ENCODE measurements around the gene ZNF407. TPM values are rescaled to one million over a fixed set of nuclear protein-coding genes. Genes with fewer than 3 reads are reported as not detected.

Gene ZNF407
- total and polyA plus RNA-seq, 3 donors from 2014 or later, result 10.9 to 35.9 (median 30.8) TPM

- Histone ChIP-seq H3K27ac (no peak overlapping the region), H3K4me1 (no peaks in the 10 kb centered on the region), H3K36me3 (ENCODE audit: low read depth, missing control alignments) (no peaks in the 10 kb centered on the region), H3K27me3 (no peaks in the 10 kb centered on the region), H3K9me3 (no peaks in the 10 kb centered on the region), H3K4me3 (no peak overlapping the region)
- DNase-seq, result no peak
- TF ChIP-seq CTCF (IDR thresholded peaks at IDR 0.05) (no peak), POLR2A (IDR thresholded peaks at IDR 0.05) (no peak)
- intact Hi-C loops (cut with DNase I; ENCODE audit: low total_unique reads), result no loop called here
- 57% methylated on average over 4 of the region's 4 CpGs for WGBS, 2 donors
Measured at GRCh38 chr18:74868461-74868860, 270.8 kb downstream of the ZNF407 start.

- no peak for TF ChIP-seq CTCF (IDR thresholded peaks at IDR 0.05)
- TF ChIP-seq POLR2A (IDR thresholded peaks at IDR 0.05), result no peak
- no peaks in the 10 kb centered on the region for H3K27me3 ChIP-seq
- intact Hi-C loops (cut with DNase I; ENCODE audit: low total_unique reads), result no loop called here
- no peaks in the 10 kb centered on the region for H3K36me3 ChIP-seq (ENCODE audit: low read depth, missing control alignments)
- DNase-seq, result no peak
- H3K27ac ChIP-seq, result no peak overlapping the region
- no peaks in the 10 kb centered on the region for H3K9me3 ChIP-seq
- no peaks in the 10 kb centered on the region for H3K4me1 ChIP-seq
- no peak overlapping the region for H3K4me3 ChIP-seq
- 76 to 88% methylated on average over 5 of the region's 5 CpGs for WGBS, 2 donors
Measured at GRCh38 chr18:74869904-74870863, 272.5 kb downstream of the ZNF407 start.

GRCh38 chr18:74870950-74871349 is 273.3 kb downstream of the ZNF407 start:
- Histone ChIP-seq H3K9me3 (no peaks in the 10 kb centered on the region), H3K4me1 (no peaks in the 10 kb centered on the region), H3K4me3 (no peak overlapping the region), H3K36me3 (ENCODE audit: low read depth, missing control alignments) (no peaks in the 10 kb centered on the region), H3K27me3 (no peaks in the 10 kb centered on the region), H3K27ac (no peak overlapping the region)
- no peak for TF ChIP-seq CTCF (IDR thresholded peaks at IDR 0.05)
- TF ChIP-seq POLR2A (IDR thresholded peaks at IDR 0.05), result no peak
- intact Hi-C loops (cut with DNase I; ENCODE audit: low total_unique reads), result no loop called here
- no peak for DNase-seq
- WGBS, 2 donors, result 96 to 97% methylated on average over 5 of the region's 5 CpGs

GRCh38 chr18:74873629-74874028 is 276.0 kb downstream of the ZNF407 start:
- Histone ChIP-seq H3K4me1 (no peaks in the 10 kb centered on the region), H3K9me3 (no peaks in the 10 kb centered on the region), H3K27me3 (no peaks in the 10 kb centered on the region), H3K36me3 (ENCODE audit: low read depth, missing control alignments) (no peaks in the 10 kb centered on the region), H3K4me3 (no peak overlapping the region), H3K27ac (no peak overlapping the region)
- 89 to 93% methylated on average over 3 of the region's 3 CpGs for WGBS, 2 donors
- no peak for TF ChIP-seq CTCF (IDR thresholded peaks at IDR 0.05)
- TF ChIP-seq POLR2A (IDR thresholded peaks at IDR 0.05), result no peak
- DNase-seq, result no peak
- intact Hi-C loops (cut with DNase I; ENCODE audit: low total_unique reads), result no loop called here

Data from testis (tissue), 3 donors.